Measurements from ENCODE around the gene BNC2. TPM values are rescaled to one million over a fixed set of nuclear protein-coding genes. Genes with fewer than 3 reads are reported as not detected.

Gene BNC2
- total and polyA plus RNA-seq, 8 donors = 0.28 to 7.6 (median 0.99) TPM

GRCh38 chr9:16866587-16866986 is 3.9 kb downstream of the BNC2 start:
- intact Hi-C loops (cut with DNase I) = no loop called here
- FAIRE-seq (no peak), ATAC-seq (no peak), DNase-seq (no peak)
- WGBS, 2 donors = 74 to 79% methylated on average over 2 of the region's 2 CpGs
- Histone ChIP-seq H3K27me3 (no peaks in the 10 kb centered on the region), H3K4me1 (no peaks in the 10 kb centered on the region), H3K36me3 (no peaks in the 10 kb centered on the region), H3K9me3 (no peaks in the 10 kb centered on the region), H3K27ac (no peak overlapping the region), H3K4me3 (no peak overlapping the region)
- TF ChIP-seq CTCF (IDR thresholded peaks at IDR 0.05) = no peak

GRCh38 chr9:16864649-16865434 is 5.6 kb downstream of the BNC2 start:
- ATAC-seq = no peak
- H3K36me3 ChIP-seq = no peaks in the 10 kb centered on the region
- no peak for DNase-seq
- TF ChIP-seq CTCF (IDR thresholded peaks at IDR 0.05) = no peak
- H3K27ac ChIP-seq = no peak overlapping the region
- WGBS, 2 donors = 76 to 81% methylated on average over 10 of the region's 10 CpGs
- no peak overlapping the region for H3K4me3 ChIP-seq
- H3K4me1 ChIP-seq = no peaks in the 10 kb centered on the region
- intact Hi-C loops (cut with DNase I) = no loop called here
- FAIRE-seq = no peak
- no peaks in the 10 kb centered on the region for H3K9me3 ChIP-seq
- no peaks in the 10 kb centered on the region for H3K27me3 ChIP-seq

- WGBS, 2 donors = 60 to 73% methylated on average over 3 of the region's 3 CpGs
- Histone ChIP-seq H3K9me3 (no peaks in the 10 kb centered on the region), H3K4me3 (no peak overlapping the region), H3K27ac (no peak overlapping the region), H3K36me3 (no peaks in the 10 kb centered on the region), H3K27me3 (no peaks in the 10 kb centered on the region), H3K4me1 (no peaks in the 10 kb centered on the region)
- intact Hi-C loops (cut with DNase I) = no loop called here
- ATAC-seq (no peak), DNase-seq (no peak), FAIRE-seq (no peak)
- TF ChIP-seq CTCF (IDR thresholded peaks at IDR 0.05) = no peak
These were observed 22.3 kb downstream of the BNC2 start for GRCh38 chr9:16848179-16848578.

GRCh38 chr9:16846986-16847385 is 23.5 kb downstream of the BNC2 start:
- Histone ChIP-seq H3K4me1 (no peaks in the 10 kb centered on the region), H3K9me3 (no peaks in the 10 kb centered on the region), H3K4me3 (no peak overlapping the region), H3K27me3 (no peaks in the 10 kb centered on the region), H3K27ac (no peak overlapping the region), H3K36me3 (no peaks in the 10 kb centered on the region)
- no peak for FAIRE-seq
- intact Hi-C loops (cut with DNase I) = no loop called here
- DNase-seq = no peak
- no peak for ATAC-seq
- no peak for TF ChIP-seq CTCF (IDR thresholded peaks at IDR 0.05)
- 60 to 97% methylated on average over 2 to 3 of the region's 3 CpGs for WGBS, 2 donors

GRCh38 chr9:16846367-16846766 is 24.1 kb downstream of the BNC2 start:
- Histone ChIP-seq H3K27ac (no peak overlapping the region), H3K4me1 (no peaks in the 10 kb centered on the region), H3K4me3 (no peak overlapping the region), H3K36me3 (no peaks in the 10 kb centered on the region), H3K27me3 (no peaks in the 10 kb centered on the region), H3K9me3 (no peaks in the 10 kb centered on the region)
- WGBS, 2 donors = 78 to 86% methylated on average over 6 of the region's 6 CpGs
- intact Hi-C loops (cut with DNase I) = no loop called here
- ATAC-seq (no peak), DNase-seq (no peak), FAIRE-seq (no peak)
- no peak for TF ChIP-seq CTCF (IDR thresholded peaks at IDR 0.05)
